G401.6 (cell line): ENCODE measurements around the gene NIPBL.
"Not testable (repeated sequence)": the region's sequence is repeated elsewhere in the genome, so short reads cannot be mapped to it uniquely, and the experiment has no call there.

Source experiments
- FAIRE-seq: peaks from 2 replicates; lab custom pipeline; 2012; peaks lifted over from hg19 to GRCh38; lab: Jason Lieb, UNC

NIPBL gene

DNA sequence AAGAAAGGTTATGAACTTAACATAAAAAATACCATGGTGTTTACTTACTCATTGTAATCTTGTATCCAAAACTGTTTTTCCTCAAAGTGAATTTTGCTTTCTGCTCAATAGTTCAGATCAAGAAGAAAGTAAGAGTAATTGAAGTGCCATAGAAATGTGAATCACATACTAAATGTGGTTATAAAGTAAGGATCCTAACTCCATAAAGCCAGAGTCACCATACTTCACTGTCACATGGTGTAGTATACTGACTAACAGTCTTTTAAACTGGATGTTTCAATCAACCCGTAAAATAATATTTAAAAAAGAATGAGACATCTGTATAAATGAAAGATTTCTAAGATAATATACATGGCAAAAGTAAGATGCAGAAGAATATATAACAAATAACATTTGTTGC, 72.1 kb downstream of the NIPBL start:
- FAIRE-seq, result no peak

DNA sequence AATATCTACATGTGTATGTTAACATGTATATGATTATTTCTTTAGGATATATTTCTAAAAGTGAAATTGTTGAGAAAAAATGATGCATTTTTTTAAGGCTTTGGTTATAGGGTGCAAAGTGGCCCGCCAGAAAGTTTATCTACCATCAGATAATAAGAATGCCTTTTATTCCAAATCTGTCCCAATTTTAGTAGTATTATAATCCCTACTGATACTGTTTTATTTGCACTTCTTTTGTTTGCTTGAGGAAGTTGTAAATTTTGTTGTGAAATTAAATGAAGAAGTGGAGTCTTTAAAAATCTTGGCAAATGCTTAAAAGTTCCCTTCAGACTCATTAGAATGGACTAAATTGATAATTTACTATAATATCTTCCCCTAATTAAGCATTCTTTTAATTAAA, 73.0 kb downstream of the NIPBL start:
- FAIRE-seq, result no peak

DNA sequence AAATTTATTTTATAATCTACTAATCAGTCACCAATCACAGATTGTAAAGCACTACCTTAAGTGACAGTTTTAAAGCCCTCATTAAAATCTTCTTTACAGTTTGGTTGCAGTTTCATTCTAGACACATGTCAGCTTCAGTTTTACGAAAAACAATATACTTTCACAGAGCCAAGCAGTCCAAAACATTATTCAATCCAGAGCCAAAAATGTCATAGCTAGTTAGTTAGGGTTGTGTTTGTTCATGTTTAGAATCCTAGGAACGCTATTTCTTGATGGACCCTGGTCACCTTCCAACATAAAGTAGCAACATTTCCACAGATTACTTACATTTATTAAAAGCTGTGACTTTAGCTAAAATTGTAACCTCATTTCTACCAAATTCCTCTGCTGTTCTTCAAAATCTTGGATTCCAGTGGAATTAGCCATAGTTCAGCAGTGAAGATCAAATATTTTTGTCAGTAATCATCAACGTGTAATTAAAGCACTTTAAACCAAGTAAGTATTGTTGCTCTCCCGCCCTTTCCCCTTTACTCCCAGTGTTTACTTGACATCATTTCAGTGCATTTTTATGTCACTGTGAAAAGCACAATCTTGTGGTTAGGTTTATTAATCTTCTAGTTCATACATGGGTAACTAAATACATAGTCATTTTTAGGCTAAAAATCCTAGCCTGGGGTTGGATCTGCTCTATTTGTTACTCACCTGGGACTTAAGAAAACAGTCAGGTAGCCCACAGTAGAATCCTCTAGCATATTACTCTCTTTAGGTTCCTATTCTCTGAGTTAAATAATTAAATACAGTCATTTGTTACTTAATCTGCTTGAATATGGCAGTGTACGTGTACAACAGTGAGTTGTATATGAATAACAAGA, 74.3 kb downstream of the NIPBL start:
- no peak for FAIRE-seq

DNA sequence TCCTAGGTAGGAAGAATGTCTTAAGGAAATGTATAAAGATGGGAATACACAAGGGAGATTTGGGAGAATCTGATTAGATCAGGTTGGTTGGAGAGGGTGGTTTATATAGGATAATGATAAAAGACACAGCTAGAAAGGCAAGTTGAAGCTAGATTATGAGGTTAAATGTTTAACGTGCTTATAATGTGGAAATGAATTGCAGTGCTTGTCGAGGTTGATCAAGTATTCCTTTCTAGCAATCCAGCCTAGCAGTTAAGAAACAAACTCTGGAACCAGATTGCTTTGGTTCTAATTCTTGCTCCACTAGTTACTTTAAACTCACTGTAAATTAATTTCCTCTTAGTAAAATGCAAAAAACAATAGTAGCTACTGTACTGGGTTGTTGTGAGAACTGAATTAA, 76.5 kb downstream of the NIPBL start:
- no peak for FAIRE-seq

DNA sequence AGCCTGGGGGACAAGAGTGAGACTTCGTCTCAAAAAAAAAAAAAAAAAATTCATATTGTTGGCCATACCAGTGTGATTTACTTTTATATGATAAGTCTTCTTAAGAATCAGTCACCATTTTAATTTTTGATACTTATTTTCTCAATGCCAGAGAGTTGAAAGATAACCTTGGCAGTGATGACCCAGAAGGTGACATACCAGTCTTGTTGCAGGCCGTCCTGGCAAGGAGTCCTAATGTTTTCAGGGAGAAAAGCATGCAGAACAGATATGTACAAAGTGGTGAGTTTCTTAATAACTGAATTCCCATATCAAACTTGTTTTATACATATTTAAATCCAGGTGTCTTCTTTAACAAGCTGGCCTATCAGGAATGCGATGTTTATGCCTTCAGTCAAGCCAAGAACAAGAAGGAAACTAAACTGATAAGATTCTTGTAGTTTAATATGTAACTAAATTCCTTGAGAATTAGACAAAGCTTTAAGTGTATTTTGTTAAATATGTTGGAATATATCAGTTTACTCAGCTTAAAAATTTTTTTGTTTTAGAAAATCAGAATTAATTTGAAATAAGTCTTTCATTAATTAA, 81.5 kb downstream of the NIPBL start:
- FAIRE-seq, result peak; percentile 8

DNA sequence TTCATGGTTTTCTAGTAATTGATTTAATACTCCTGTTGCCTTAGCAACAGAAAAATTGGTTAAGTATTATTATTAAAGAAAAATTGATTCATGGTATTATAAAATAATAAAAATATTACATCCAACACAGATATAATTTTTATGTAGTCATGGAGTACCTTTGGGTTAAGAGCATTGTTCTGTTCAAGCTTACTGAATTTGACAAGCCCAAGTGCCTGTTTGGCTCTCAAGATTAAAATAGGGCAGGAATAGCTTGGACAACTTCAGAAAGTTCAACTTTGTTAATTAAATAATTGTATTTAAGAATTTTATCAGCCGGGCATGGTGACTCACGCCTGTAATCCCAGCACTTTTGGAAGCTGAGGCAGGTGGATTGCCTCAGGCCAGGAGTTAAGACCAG, 82.0 kb downstream of the NIPBL start:
- no peak for FAIRE-seq

DNA sequence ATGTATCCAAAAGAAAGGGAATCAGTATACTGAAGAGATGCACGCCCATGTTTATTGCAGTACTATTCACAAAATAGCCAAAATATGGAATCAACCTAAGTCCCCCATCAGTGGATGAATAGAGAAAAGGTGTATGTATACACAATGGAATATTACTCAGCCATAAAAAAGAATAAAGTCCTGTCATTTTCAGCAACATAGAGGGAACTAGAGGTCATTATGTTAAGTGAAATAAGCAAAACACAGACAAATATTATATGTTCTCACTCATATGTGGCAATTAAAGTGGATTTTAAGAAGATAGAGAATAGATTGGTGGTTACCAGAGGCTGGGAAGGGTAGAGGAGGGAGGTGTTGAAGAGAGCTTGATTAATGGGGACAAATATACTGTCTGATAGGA, 88.6 kb downstream of the NIPBL start:
- FAIRE-seq, result no peak

DNA sequence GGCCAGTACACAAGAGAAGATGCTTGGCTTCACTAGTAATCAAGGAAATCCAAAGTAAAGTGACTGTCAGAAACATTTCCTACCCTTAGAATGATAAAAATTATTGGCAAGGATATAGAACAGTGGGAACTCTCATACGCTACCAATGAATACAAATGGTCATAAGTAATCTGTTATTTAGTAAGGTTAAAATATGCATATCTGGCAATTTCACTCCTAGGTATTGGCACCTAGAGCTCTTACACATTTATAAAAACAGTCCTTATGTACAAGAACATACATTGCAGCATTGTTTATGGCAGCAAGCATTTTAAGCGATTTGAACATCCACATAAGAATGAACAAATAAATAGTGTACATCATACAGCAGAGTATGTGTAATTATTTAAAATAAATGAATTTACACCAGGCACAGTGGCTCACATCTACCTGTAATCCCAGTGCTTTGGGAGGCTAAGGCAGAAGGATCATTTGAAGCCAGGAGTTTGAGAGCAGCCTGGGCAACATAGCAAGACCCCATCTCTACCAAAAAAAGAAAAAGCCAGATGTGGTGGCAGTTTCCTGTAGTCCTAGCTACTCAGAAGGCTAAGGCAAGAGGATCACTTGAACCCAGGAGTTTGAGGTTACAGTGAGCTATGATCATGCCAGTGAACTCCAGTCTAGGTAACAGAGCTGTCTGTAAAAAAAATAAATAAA, 93.3 kb downstream of the NIPBL start:
- FAIRE-seq, result no peak

DNA sequence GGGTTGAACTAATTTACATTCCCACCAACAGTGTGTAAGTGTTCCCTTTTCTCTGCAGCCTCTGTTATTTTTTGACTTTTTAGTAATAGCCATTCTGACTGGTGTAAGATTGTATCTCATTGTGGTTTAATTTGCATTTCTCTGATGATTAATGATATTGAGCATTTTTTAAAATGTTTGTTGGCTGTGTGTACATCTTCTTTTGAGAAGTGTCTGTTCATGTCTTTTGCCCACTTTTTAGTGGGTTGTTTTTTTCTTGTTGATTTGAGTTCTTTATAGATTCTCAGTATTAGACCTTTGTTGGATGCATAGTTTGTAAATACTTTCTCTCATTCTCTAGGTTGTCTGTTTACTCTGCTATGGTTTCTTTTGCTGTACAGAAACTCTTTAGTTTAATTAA, 101.6 kb downstream of the NIPBL start:
- no peak for FAIRE-seq

DNA sequence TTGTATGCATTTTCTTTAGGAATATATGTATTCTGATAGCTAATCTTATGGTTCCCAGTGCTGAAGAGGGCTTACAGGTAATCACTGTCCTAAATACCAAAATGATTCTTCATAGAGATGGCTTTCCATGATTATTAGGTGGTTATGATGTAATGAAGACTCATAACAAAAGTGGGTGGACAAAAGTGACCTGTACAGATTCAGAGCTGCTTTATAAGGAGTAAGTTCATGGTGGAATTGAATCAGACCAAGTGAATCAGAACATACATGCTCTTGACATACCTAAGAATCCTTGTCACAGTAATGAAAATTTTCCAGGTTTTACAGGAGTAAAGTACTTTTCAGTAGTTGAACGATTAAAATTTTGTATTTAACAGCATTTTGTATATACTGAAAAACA, 105.6 kb downstream of the NIPBL start:
- FAIRE-seq, result no peak

DNA sequence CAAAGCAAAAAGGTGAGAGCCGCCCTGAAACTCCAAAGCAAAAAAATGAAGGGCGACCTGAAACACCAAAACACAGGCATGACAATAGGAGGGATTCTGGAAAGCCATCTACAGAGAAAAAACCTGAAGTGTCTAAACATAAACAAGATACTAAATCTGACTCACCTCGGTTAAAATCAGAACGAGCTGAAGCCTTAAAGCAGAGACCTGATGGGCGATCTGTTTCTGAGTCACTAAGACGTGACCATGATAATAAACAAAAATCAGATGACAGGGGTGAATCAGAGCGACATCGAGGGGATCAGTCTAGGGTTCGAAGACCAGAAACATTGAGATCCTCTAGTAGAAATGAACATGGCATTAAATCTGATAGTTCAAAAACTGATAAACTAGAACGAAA, 108.8 kb downstream of the NIPBL start:
- no peak for FAIRE-seq

DNA sequence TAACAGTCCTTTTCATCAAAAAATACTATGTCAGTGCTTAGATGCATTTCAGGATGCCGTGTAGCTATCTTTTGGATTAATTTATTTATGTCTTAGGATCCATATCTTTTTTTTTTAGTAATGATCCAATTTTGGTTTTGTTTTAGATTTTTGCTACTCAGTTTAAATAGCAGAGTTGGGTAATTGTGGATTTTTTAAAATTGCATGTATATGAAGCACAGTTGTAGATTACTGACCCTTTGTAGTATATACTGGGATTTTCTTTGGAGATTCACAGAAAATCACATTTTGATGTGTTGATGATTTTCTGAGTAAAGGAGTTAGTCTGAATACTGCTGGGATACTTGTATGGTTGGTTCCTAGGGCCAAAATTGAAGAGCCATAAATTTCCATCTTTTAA, 111.8 kb downstream of the NIPBL start:
- FAIRE-seq, result no peak

DNA sequence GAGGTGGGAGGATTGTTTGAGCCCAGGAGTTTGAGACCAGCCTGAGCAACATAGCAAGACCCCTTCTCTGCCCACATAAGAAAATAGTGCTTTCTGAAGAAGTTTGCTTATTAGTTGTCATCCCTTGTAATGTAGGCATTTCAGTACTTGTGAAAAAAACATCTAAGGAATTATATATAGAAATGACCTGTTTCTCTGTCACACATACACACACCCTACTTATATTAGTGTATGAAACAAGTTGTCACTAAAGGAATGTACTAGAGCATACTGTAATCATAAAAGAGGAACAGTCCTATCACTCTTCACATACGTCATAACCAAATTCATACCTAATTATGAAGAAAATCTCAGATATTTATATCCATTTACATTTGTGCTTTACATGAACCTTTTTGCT, 122.0 kb downstream of the NIPBL start:
- FAIRE-seq, result no peak

DNA sequence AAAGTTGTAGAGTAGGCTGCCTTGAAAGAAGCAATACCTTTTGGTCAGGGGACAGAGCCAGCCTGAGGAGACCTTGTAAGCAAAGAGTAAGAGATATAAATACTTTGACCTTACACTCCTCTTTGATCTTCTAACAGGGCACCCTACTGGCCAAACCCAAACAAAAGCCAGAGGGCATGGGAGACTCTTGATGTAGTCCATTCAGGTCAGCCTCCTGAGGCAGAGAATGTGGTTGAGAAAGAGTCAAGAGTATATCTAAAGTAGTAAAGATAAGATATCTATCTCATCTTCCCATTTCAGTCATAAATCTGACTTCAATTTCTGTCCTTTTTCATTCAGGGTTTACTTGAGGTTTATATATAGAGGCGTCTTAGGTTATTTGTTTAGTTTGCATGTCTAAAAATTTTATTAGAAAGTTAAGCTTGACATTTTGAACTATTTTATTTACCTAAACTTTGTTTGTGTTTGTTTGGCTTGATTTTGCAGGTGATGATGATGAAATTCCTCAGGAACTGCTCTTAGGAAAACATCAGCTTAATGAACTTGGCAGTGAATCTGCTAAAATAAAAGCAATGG, 125.7 kb downstream of the NIPBL start:
- no peak for FAIRE-seq

DNA sequence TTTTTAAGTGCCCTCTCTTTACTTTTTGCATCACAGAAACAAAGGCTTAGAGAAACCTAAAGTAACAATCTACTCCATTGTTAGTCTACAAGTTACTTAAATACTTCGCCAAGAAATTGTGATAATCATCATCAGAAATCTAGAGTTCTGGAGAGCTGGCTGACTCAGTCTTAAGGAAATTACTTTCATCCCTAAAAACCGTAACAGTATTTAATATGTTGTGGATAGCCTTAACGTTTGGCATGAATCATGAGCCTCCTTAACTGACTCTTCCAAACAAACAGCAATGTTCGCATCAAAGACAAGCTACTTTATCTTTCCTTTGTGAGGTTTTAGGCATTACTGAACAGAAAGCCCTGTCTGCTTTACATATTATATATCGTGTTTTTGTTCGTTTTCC, 128.7 kb downstream of the NIPBL start:
- FAIRE-seq, result no peak

DNA sequence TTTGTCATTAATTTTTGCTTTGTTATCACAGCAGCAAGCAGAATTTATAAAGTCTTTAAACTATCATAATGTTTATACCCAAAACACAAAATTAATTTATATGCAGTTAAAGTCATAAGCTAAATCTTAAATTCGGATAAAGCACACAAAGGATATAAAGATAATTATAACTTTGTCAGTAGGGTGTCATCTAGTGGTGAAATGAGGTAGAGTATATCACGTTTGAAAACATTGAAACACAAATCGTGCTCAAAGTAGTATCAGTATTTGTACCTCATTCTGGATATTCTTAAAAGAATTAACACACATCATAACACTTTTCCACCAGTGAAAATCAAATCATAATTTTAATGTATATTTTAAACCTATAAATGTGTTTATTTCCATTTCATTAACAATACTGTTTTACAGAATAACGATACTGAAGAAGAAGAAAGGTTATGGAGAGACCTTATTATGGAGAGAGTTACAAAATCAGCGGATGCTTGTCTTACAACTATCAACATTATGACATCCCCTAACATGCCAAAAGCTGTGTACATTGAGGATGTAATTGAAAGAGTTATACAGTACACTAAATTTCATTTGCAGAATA, 129.5 kb downstream of the NIPBL start:
- FAIRE-seq, result peak; percentile 92

DNA sequence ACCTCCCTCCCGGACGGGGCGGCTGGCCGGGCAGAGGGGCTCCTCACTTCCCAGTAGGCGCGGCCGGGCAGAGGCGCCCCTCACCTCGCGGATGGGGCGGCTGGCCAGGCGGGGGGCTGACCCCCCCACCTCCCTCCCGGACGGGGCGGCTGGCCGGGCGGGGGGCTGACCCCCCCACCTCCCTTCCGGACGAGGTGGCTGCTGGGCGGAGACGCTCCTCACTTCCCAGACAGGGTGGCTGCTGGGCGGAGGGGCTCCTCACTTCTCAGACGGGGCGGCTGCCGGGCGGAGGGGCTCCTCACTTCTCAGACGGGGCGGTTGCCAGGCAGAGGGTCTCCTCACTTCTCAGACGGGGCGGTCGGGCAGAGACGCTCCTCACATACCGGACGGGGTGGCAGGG, 136.6 kb downstream of the NIPBL start:
- FAIRE-seq, result not testable (repeated sequence)

DNA sequence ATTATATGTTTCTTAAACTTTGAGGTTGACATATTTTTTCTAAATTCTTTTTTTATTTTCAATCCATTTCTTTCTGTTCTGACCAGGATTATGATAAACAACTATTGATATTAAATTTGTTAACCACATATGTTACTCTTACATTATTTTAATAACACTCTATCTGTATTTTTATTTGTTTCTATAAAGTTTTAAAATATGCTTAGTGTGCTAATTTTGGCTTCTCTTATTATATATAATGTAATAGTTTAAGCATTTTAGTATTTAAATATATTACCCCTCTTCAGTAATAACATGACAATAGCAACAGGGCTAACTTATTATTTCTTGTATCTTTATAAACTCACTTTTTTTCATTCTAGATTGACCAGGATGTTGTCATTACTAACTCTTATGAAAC, 137.8 kb downstream of the NIPBL start:
- FAIRE-seq, result peak; percentile 91

DNA sequence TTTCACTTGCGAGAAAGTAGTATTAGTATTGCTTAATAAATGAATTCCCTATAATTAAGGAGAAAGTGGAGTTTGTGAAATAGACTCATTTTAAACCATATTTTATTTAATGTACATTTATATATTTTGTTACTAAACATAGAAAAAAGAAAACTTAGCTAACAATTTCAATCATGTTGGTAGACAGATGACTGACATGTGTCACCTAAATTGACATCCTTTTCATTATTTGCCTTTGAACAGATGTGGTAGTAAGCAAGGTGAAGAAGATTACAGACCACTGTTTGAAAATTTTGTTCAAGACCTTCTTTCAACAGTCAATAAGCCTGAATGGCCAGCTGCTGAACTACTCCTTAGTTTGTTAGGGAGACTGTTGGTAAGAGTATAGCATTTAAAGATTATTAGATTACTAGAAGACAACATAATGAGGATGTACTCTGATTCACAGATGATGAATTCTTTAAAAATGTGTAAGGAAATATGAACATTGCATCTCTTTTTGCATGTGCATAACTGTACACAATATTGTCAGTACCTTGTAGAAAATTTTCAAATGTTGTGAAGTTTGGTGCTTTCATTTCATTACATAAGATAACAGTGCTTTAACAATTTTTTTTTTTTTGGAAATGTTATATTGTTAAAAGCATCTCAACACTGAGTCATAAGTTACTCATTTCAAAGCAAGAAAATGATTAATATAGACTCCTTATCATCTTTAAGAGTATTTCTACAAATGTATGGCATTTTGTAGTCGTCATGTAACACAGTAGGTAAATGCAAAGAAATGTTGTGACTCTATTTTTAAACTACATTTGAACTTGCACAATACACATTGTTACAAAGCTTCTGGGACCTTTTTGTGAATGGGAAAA, 139.5 kb downstream of the NIPBL start:
- FAIRE-seq, result no peak

DNA sequence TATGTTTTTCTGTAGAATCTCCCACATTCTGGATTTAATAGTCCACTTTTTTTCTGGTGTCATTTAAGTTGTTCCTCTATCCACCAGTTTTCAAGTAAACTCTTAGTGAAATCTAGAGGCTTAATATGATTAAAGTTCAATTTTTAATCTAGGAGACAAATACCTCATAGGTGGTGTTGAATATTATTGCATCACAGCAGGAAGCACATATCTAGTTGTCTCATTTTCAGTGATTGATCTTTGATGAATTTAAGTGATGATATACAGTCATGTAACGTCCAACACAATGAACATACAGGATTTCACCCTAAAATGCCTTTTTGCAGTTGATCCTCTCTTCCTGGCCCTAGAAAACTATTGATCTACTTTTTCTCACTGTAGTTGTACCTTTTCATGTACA, 152.3 kb downstream of the NIPBL start:
- FAIRE-seq, result no peak

DNA sequence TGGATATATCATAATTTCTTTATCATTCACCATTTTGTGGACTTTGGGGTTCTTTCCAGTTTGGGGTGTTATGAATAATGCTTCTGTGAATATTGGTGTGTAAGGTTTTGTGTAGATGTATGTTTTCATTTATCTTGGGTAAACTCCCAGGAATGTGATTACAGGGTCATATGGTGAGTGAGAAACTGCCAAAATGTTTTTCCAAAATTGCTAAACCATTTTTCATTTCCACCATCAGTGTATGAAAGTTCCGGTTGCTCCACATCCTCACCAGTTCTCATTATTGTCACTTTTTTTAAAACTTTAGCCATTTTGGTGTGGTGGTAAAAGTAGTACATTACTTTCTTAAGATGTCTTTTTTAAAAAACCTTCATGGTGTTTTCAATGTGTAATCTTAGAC, 152.9 kb downstream of the NIPBL start:
- FAIRE-seq, result no peak

DNA sequence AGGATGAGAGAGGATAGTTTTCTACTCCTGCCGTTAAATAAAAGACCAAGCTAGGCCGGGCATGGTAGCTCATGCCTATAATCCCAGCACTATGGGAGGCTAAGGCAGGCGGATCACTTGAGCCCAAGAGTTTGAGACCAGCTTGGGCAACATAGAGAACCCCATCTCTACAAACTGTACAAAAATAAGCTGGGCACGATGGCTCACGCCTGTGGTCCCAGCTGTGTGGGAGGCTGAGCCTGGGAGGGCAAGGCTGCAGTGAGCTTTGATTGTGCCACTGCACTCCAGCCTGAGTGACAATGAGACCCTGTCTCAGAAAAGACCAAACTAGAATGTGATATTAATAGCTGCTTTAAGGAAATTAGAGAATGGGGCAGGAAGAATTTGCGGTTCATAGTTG, 158.4 kb downstream of the NIPBL start:
- no peak for FAIRE-seq
